Fibroblast of lung (primary cell): ENCODE data around the gene GRP. TPM values are rescaled to one million over a fixed set of nuclear protein-coding genes. Genes with fewer than 3 reads are reported as not detected.

Source experiments
- DNase-seq, 2 donors: peaks; one replicate each; pipeline versions ENCODE4 v3.0.0 to v3.0.0-alpha.2; 2010; ENCODE audit warnings: low read depth in 2 of 2
- H2AFZ ChIP-seq: 2 replicates; pipeline ENCODE4 v1.5.1; 2012; ENCODE audit warnings: low read length, control low read depth, inconsistent platforms
- H3K27ac ChIP-seq: 2 replicates; pipeline ENCODE4 v1.5.1; 2011; ENCODE audit warnings: low read length, control low read depth; ENCODE audit not compliant: insufficient read depth
- H3K27me3 ChIP-seq: 2 replicates; pipeline ENCODE4 v1.5.1; 2011; ENCODE audit warnings: mild to moderate bottlenecking, low read length; ENCODE audit not compliant: control insufficient read depth, insufficient read depth
- H3K36me3 ChIP-seq: 2 replicates; pipeline ENCODE4 v1.5.1; 2011; ENCODE audit warnings: low read length; ENCODE audit not compliant: control insufficient read depth, insufficient read depth
- H3K4me1 ChIP-seq: 2 replicates; pipeline ENCODE4 v1.5.1; 2011; ENCODE audit warnings: low read length; ENCODE audit not compliant: control insufficient read depth, insufficient read depth; ENCODE audit errors: extremely low read depth
- H3K4me2 ChIP-seq: 2 replicates; pipeline ENCODE4 v1.5.1; 2011; ENCODE audit warnings: low read length, control low read depth; ENCODE audit not compliant: insufficient read depth; ENCODE audit errors: extremely low read depth
- H3K4me3 ChIP-seq, 4 experiments: fragments of 200-600 bp in 1 of 4; sonication (generic) in 1 of 4; replicated peaks in 1 of 4; 2 replicates each; pipeline ENCODE4 v1.5.1; 2011 to 2016; ENCODE audit warnings: low read length in 4 of 4, low read depth in 3 of 4, mild to moderate bottlenecking in 3 of 4, control low read depth in 2 of 4, inconsistent platforms in 1 of 4, mixed read lengths in 1 of 4; ENCODE audit not compliant: insufficient read depth in 1 of 4; ENCODE audit errors: control extremely low read depth in 1 of 4
- H3K79me2 ChIP-seq: 2 replicates; pipeline ENCODE4 v1.5.1; 2012; ENCODE audit warnings: mild to moderate bottlenecking, low read length, inconsistent platforms; ENCODE audit not compliant: control insufficient read depth, insufficient read depth
- H3K9ac ChIP-seq: 2 replicates; pipeline ENCODE4 v1.5.1; 2011; ENCODE audit warnings: mild to moderate bottlenecking, low read length, control low read depth; ENCODE audit not compliant: insufficient read depth
- H3K9me3 ChIP-seq: 2 replicates; pipeline ENCODE4 v1.5.1; 2012; ENCODE audit warnings: low read depth, low read length; ENCODE audit not compliant: control insufficient read depth, insufficient read depth
- H4K20me1 ChIP-seq: 2 replicates; pipeline ENCODE4 v1.5.1; 2011; ENCODE audit warnings: low read length; ENCODE audit not compliant: control insufficient read depth, insufficient read depth; ENCODE audit errors: extremely low read depth
- CTCF ChIP-seq, 2 donors: IDR thresholded peaks in 1 of 2; conservative IDR thresholded peaks in 1 of 2; 1 replicate in 1 of 2; 2 replicates in 1 of 2; pipeline ENCODE4 v1.5.1; 2011 to 2012; ENCODE audit warnings: low read length in 2 of 2, control low read depth in 1 of 2, inconsistent platforms in 1 of 2, low read depth in 1 of 2, mild to moderate bottlenecking in 1 of 2
- EZH2 ChIP-seq: IDR thresholded peaks from 2 replicates; pipeline ENCODE4 v1.5.1; 2012; ENCODE audit warnings: low read length, control low read depth, mild to moderate bottlenecking; ENCODE audit errors: missing control alignments
- polyA plus RNA-seq, 2 donors: library from polyadenylated mRNA; depleted of rRNA in 1 of 2; stranded (reverse) in 1 of 2; unstranded in 1 of 2; fragments of >200 nt; gene quantifications; 2 replicates each; pipeline ENCODE4 v1.2.1, GENCODE V29; 2011 to 2012; ENCODE audit warnings: missing spikeins in 1 of 2
- total RNA-seq: library from RNA; depleted of rRNA; stranded (reverse); fragments of >200 nt; gene quantifications from 2 replicates; pipeline ENCODE4 v1.2.1, GENCODE V29; 2014

Gene GRP
- total and polyA plus RNA-seq, 2 donors (not counting 1 experiment from before 2014, with no cell fraction given), result not detected

DNA sequence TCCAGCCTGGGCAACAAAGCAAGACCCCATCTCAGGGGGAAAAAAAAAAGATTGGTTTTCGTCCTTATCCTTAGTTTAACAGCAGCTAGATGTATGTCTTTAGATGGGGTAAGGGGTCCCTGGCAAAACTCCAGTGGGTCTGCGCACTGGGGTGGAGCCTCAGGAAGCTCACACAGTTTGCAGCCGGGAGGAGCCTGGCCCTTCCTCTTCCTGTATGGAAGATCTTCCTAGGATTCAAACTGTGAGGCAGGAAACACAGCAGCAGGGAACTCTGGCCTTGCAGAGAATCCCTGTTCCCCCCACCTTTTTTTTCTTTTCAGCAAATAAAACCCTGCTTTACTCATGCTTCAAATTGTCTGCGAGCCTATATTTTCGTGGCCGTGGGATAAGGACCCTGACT lies 12.5 kb upstream of the GRP start:
- Histone ChIP-seq H4K20me1 (no peaks in the 10 kb centered on the region), H3K9me3 (no peaks in the 10 kb centered on the region), H3K79me2 (no peaks in the 10 kb centered on the region), H3K4me3 (no peak overlapping the region), H3K4me2 (no peak overlapping the region), H3K4me1 (no peaks in the 10 kb centered on the region), H3K27me3 (peaks cover 23% of the 10 kb centered on the region), H3K9ac (no peak overlapping the region), H3K27ac (no peak overlapping the region), H3K36me3 (no peaks in the 10 kb centered on the region), H2AFZ (no peak overlapping the region)
- no peak for DNase-seq
- no peak for TF ChIP-seq CTCF (conservative IDR thresholded peaks at IDR 0.05 in 1 of 2, IDR thresholded peaks at IDR 0.05 in 1 of 2; ENCODE audit: low read depth in 1 of 2, low read length in 2 of 2)
- no peak for TF ChIP-seq EZH2

- Histone ChIP-seq H3K4me1 (no peaks in the 10 kb centered on the region), H3K79me2 (no peaks in the 10 kb centered on the region), H3K4me2 (no peak overlapping the region), H3K9ac (no peak overlapping the region), H3K36me3 (no peaks in the 10 kb centered on the region), H3K9me3 (no peaks in the 10 kb centered on the region), H4K20me1 (no peaks in the 10 kb centered on the region), H3K4me3 (no peak overlapping the region), H3K27ac (no peak overlapping the region), H2AFZ (no peak overlapping the region), H3K27me3 (peaks cover 20% of the 10 kb centered on the region)
- no peak for DNase-seq
- no peak for TF ChIP-seq CTCF (conservative IDR thresholded peaks at IDR 0.05 in 1 of 2, IDR thresholded peaks at IDR 0.05 in 1 of 2; ENCODE audit: low read depth in 1 of 2, low read length in 2 of 2)
- TF ChIP-seq EZH2, result no peak
Observed at GRCh38 chr18:59208602-59209125, 11.3 kb upstream of the GRP start.

DNA sequence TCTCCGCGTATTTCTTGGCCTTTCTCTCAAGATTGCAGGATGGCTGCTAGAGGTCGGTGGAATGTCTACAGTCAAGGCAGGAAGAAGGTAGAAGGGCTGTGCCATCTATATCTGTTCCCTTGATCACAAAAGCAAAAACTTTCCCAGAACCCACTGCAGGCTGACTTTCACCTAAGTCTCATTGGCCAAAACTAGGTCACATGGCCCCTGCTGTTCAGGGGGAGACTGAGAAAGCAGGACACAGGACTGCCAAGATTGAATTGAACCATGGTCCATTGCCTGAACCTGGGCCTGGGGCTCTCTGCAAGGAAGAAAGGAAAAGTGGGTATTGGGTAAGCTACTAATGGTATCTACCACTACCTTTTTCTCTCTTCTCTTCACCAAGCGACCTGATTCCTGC lies 9.7 kb upstream of the GRP start:
- H4K20me1 ChIP-seq, result no peaks in the 10 kb centered on the region
- H3K27me3 ChIP-seq, result peaks cover 20% of the 10 kb centered on the region
- no peak overlapping the region for H3K4me2 ChIP-seq
- H2AFZ ChIP-seq, result no peak overlapping the region
- H3K4me1 ChIP-seq, result no peaks in the 10 kb centered on the region
- no peaks in the 10 kb centered on the region for H3K9me3 ChIP-seq
- H3K27ac ChIP-seq, result no peak overlapping the region
- no peak for DNase-seq
- H3K4me3 ChIP-seq, result no peak overlapping the region
- no peak overlapping the region for H3K9ac ChIP-seq
- TF ChIP-seq CTCF (conservative IDR thresholded peaks at IDR 0.05 in 1 of 2, IDR thresholded peaks at IDR 0.05 in 1 of 2; ENCODE audit: low read depth in 1 of 2, low read length in 2 of 2) (no peak), EZH2 (no peak)
- no peaks in the 10 kb centered on the region for H3K36me3 ChIP-seq
- no peaks in the 10 kb centered on the region for H3K79me2 ChIP-seq
